Activated T-helper 1 cell treated with anti-CD3 and anti-CD28 coated beads, Interleukin-12 subunit alpha, Interleukin-12 subunit beta, Interleukin-2, Interleukin-4 antibody, amounts not matched to agents 30 ng/mL and 10 ng/mL and 1 ng/mL, durations not matched to agents 14 hours and 24 hours and 36 hours (primary cell): ENCODE measurements around the gene FAM53B. TPM values are rescaled to one million over a fixed set of nuclear protein-coding genes. Genes with fewer than 3 reads are reported as not detected.
"Not testable (repeated sequence)": the region's sequence is repeated elsewhere in the genome, so short reads cannot be mapped to it uniquely, and the experiment has no call there.

Experiments used
- DNase-seq: peaks from one replicate; pipeline ENCODE4 v3.0.0; 2021; ENCODE audit warnings: low spot score
- H3K27ac Mint-ChIP-seq: one replicate; pipeline ENCODE4 v1.8.0; 2021; ENCODE audit warnings: mild to moderate bottlenecking, mixed read lengths
- H3K27me3 Mint-ChIP-seq: one replicate; pipeline ENCODE4 v1.8.0; 2022; ENCODE audit warnings: mild to moderate bottlenecking, moderate library complexity, mixed read lengths; ENCODE audit not compliant: insufficient read depth
- H3K36me3 Mint-ChIP-seq: one replicate; pipeline ENCODE4 v1.8.0; 2021; ENCODE audit warnings: low read depth, mixed read lengths
- H3K4me1 Mint-ChIP-seq: one replicate; pipeline ENCODE4 v1.8.0; 2021; ENCODE audit warnings: low read depth, mixed read lengths
- H3K4me3 Mint-ChIP-seq: one replicate; pipeline ENCODE4 v1.8.0; 2021; ENCODE audit warnings: mild to moderate bottlenecking, moderate library complexity, mixed read lengths
- H3K9me3 Mint-ChIP-seq: one replicate; pipeline ENCODE4 v1.8.0; 2021; ENCODE audit warnings: mixed read lengths
- intact Hi-C: fragments of 100-400 bp; cut with micrococcal nuclease; formaldehyde crosslinking; loops from one replicate; pipeline ENCODE4 v1.15.1; 2024
- total RNA-seq: library from RNA; stranded (reverse); gene quantifications from 2 replicates; pipeline ENCODE4 v1.2.3, GENCODE V29; 2022

Gene FAM53B
- total RNA-seq, 1 donor from 2014 or later: 31.8 TPM

- Mint-ChIP-seq H3K4me1 (peaks cover 6% of the 10 kb centered on the region), H3K27ac (no peak overlapping the region), H3K4me3 (no peak overlapping the region), H3K9me3 (no peaks in the 10 kb centered on the region), H3K36me3 (no peaks in the 10 kb centered on the region), H3K27me3 (no peaks in the 10 kb centered on the region)
- no peak for DNase-seq
- intact Hi-C loops: no loop called here
Observed at GRCh38 chr10:124593431-124593985, 150.7 kb downstream of the FAM53B start.

GRCh38 chr10:124592736-124593430, 151.3 kb downstream of the FAM53B start:
- DNase-seq: no peak
- H3K27ac Mint-ChIP-seq: no peak overlapping the region
- H3K27me3 Mint-ChIP-seq: no peaks in the 10 kb centered on the region
- no peaks in the 10 kb centered on the region for H3K9me3 Mint-ChIP-seq
- intact Hi-C loops: no loop called here
- peaks cover 6% of the 10 kb centered on the region for H3K4me1 Mint-ChIP-seq
- no peaks in the 10 kb centered on the region for H3K36me3 Mint-ChIP-seq
- H3K4me3 Mint-ChIP-seq: no peak overlapping the region

- intact Hi-C loops: no loop called here
- Mint-ChIP-seq H3K27me3 (no peaks in the 10 kb centered on the region), H3K36me3 (no peaks in the 10 kb centered on the region), H3K9me3 (no peaks in the 10 kb centered on the region), H3K4me3 (no peak overlapping the region), H3K27ac (no peak overlapping the region), H3K4me1 (peaks cover 6% of the 10 kb centered on the region)
- DNase-seq: no peak
Observed at GRCh38 chr10:124592101-124592500, 152.1 kb downstream of the FAM53B start.

- Mint-ChIP-seq H3K27me3 (peaks cover 3% of the 10 kb centered on the region), H3K9me3 (no peaks in the 10 kb centered on the region), H3K36me3 (no peaks in the 10 kb centered on the region), H3K27ac (no peak overlapping the region), H3K4me1 (peaks cover 6% of the 10 kb centered on the region), H3K4me3 (no peak overlapping the region)
- no peak for DNase-seq
- intact Hi-C loops: no loop called here
Observed at GRCh38 chr10:124591123-124591495, 153.1 kb downstream of the FAM53B start.

- Mint-ChIP-seq H3K4me3 (no peak overlapping the region), H3K9me3 (no peaks in the 10 kb centered on the region), H3K36me3 (no peaks in the 10 kb centered on the region), H3K4me1 (peaks cover under 1% of the 10 kb centered on the region), H3K27me3 (peaks cover 3% of the 10 kb centered on the region), H3K27ac (no peak overlapping the region)
- intact Hi-C loops: no loop called here
- no peak for DNase-seq
Observed at GRCh38 chr10:124590216-124591122, 153.7 kb downstream of the FAM53B start.

GRCh38 chr10:124589491-124590041, 154.6 kb downstream of the FAM53B start:
- H3K4me3 Mint-ChIP-seq: no peak overlapping the region

GRCh38 chr10:124588736-124589490, 155.3 kb downstream of the FAM53B start:
- H3K27me3 Mint-ChIP-seq: peaks cover 3% of the 10 kb centered on the region
- no peak for DNase-seq
- no peak overlapping the region for H3K27ac Mint-ChIP-seq
- H3K36me3 Mint-ChIP-seq: no peaks in the 10 kb centered on the region
- no peak overlapping the region for H3K4me3 Mint-ChIP-seq
- H3K9me3 Mint-ChIP-seq: no peaks in the 10 kb centered on the region
- H3K4me1 Mint-ChIP-seq: no peaks in the 10 kb centered on the region
- intact Hi-C loops: no loop called here

More at GRCh38 chr10:124589491-124590041, 154.6 kb downstream of the FAM53B start:
- no peaks in the 10 kb centered on the region for H3K36me3 Mint-ChIP-seq
- intact Hi-C loops: no loop called here
- no peak for DNase-seq
- H3K9me3 Mint-ChIP-seq: no peaks in the 10 kb centered on the region
- peaks cover 3% of the 10 kb centered on the region for H3K27me3 Mint-ChIP-seq
- H3K27ac Mint-ChIP-seq: no peak overlapping the region
- H3K4me1 Mint-ChIP-seq: no peaks in the 10 kb centered on the region

- H3K27me3 Mint-ChIP-seq, H3K36me3 Mint-ChIP-seq, H3K4me3 Mint-ChIP-seq, DNase-seq, H3K27ac Mint-ChIP-seq, intact Hi-C loops, H3K4me1 Mint-ChIP-seq, H3K9me3 Mint-ChIP-seq: not testable (repeated sequence)
Observed at GRCh38 chr10:124588341-124588735, 155.8 kb downstream of the FAM53B start.

GRCh38 chr10:124587811-124588211, 156.4 kb downstream of the FAM53B start:
- H3K27me3 Mint-ChIP-seq: peaks cover 4% of the 10 kb centered on the region
- H3K9me3 Mint-ChIP-seq: no peaks in the 10 kb centered on the region
- no peaks in the 10 kb centered on the region for H3K4me1 Mint-ChIP-seq
- H3K4me3 Mint-ChIP-seq: no peak overlapping the region
- no peak for DNase-seq
- intact Hi-C loops: no loop called here
- H3K27ac Mint-ChIP-seq: no peak overlapping the region
- H3K36me3 Mint-ChIP-seq: no peaks in the 10 kb centered on the region

GRCh38 chr10:124586142-124586541, 158.0 kb downstream of the FAM53B start:
- Mint-ChIP-seq H3K4me1 (no peaks in the 10 kb centered on the region), H3K27ac (no peak overlapping the region), H3K36me3 (no peaks in the 10 kb centered on the region), H3K4me3 (no peak overlapping the region), H3K27me3 (peaks cover 10% of the 10 kb centered on the region), H3K9me3 (peaks cover under 1% of the 10 kb centered on the region)
- intact Hi-C loops: no loop called here
- no peak for DNase-seq

- Mint-ChIP-seq H3K27ac (no peak overlapping the region), H3K27me3 (peaks cover 7% of the 10 kb centered on the region), H3K9me3 (peaks cover 4% of the 10 kb centered on the region), H3K36me3 (no peaks in the 10 kb centered on the region), H3K4me1 (no peaks in the 10 kb centered on the region), H3K4me3 (no peak overlapping the region)
- no peak for DNase-seq
- intact Hi-C loops: no loop called here
Observed at GRCh38 chr10:124579011-124579399, 165.2 kb downstream of the FAM53B start.

- Mint-ChIP-seq H3K36me3 (no peaks in the 10 kb centered on the region), H3K4me1 (no peaks in the 10 kb centered on the region), H3K4me3 (no peak overlapping the region), H3K9me3 (peaks cover 4% of the 10 kb centered on the region), H3K27me3 (peaks cover 6% of the 10 kb centered on the region), H3K27ac (no peak overlapping the region)
- intact Hi-C loops: no loop called here
- no peak for DNase-seq
Observed at GRCh38 chr10:124578231-124579010, 165.8 kb downstream of the FAM53B start.
